Thymus (tissue), 2 donors: Measurements from ENCODE around the gene NUP35. TPM values are rescaled to one million over a fixed set of nuclear protein-coding genes. Genes with fewer than 3 reads are reported as not detected.

ENCODE experiments used
- polyA plus RNA-seq: library from polyadenylated mRNA; stranded (reverse); fragments of 200-250 nt; gene quantifications from one replicate; pipeline ENCODE4 v1.2.3, GENCODE V29; 2013
- total RNA-seq: library from RNA; stranded (reverse); fragments of 120-200 nt; gene quantifications from one replicate; pipeline ENCODE4 v1.2.4, GENCODE V29; 2013
- donor health status: healthy.

NUP35 gene
- total and polyA plus RNA-seq, 2 donors, result 12.8 to 29.9 TPM

Other genes starting within 250 kb of the NUP35 start
- 23.7 TPM for gene NCKAP1, start 86.0 kb upstream of the NUP35 start, total RNA-seq
- 36.8 TPM for gene NCKAP1, start 86.0 kb upstream of the NUP35 start, polyA plus RNA-seq
- 2.8 TPM for gene DUSP19, start 45.7 kb upstream of the NUP35 start, total RNA-seq
- gene DUSP19, start 45.7 kb upstream of the NUP35 start, polyA plus RNA-seq, result 2.0 TPM